HEK293 (cell line): ENCODE data around the gene RHBDD1.

ENCODE experiments used
- BCL11A ChIP-seq: fragments of 450-650 bp; formaldehyde crosslinking; IDR thresholded peaks from 2 replicates; pipeline ENCODE4 v1.5.1; 2016; ENCODE audit warnings: low read depth, missing biosample characterization, missing genetic modification characterization
- GLIS2 ChIP-seq: fragments of 450-650 bp; formaldehyde crosslinking; IDR thresholded peaks from 2 replicates; pipeline ENCODE4 v1.5.1; 2016; ENCODE audit warnings: missing biosample characterization, missing genetic modification characterization
- KLF16 ChIP-seq: fragments of 450-650 bp; formaldehyde crosslinking; IDR thresholded peaks from 2 replicates; pipeline ENCODE4 v1.5.1; 2017; ENCODE audit warnings: missing biosample characterization, missing genetic modification characterization
- ZNF133 ChIP-seq: fragments of 450-650 bp; formaldehyde crosslinking; IDR thresholded peaks from 2 replicates; pipeline ENCODE4 v1.5.1; 2016; ENCODE audit warnings: missing biosample characterization, missing genetic modification characterization
- ZNF292 ChIP-seq: fragments of 450-650 bp; formaldehyde crosslinking; IDR thresholded peaks from 2 replicates; pipeline ENCODE4 v1.5.1; 2016; ENCODE audit warnings: low read depth, missing biosample characterization, missing genetic modification characterization, borderline replicate concordance
- ZNF529 ChIP-seq: fragments of 450-650 bp; formaldehyde crosslinking; IDR thresholded peaks from 2 replicates; pipeline ENCODE4 v1.5.1; 2017; ENCODE audit warnings: missing genetic modification characterization, missing biosample characterization; ENCODE audit not compliant: insufficient replicate concordance
- ZNF549 ChIP-seq: fragments of 450-650 bp; IDR thresholded peaks from 2 replicates; pipeline ENCODE4 v1.5.1; 2018; ENCODE audit warnings: missing biosample characterization, missing genetic modification characterization, mild to moderate bottlenecking, inconsistent platforms, moderate library complexity
- ZNF600 ChIP-seq: fragments of 450-650 bp; formaldehyde crosslinking; IDR thresholded peaks from 2 replicates; pipeline ENCODE4 v1.5.1; 2016; ENCODE audit warnings: missing biosample characterization, missing genetic modification characterization
- ZNF747 ChIP-seq: fragments of 450-650 bp; formaldehyde crosslinking; IDR thresholded peaks from 2 replicates; pipeline ENCODE4 v1.5.1; 2016; ENCODE audit warnings: missing biosample characterization, missing genetic modification characterization
- ZNF785 ChIP-seq: fragments of 450-650 bp; formaldehyde crosslinking; IDR thresholded peaks from 2 replicates; pipeline ENCODE4 v1.5.1; 2016; ENCODE audit warnings: missing biosample characterization, missing genetic modification characterization
- TF ChIP-seq, protein P1 (sequence below): fragments of 450-650 bp; formaldehyde crosslinking; IDR thresholded peaks from 2 replicates; pipeline ENCODE4 v1.5.1; 2016; ENCODE audit warnings: missing biosample characterization, missing genetic modification characterization
- TF ChIP-seq, protein P2 (sequence below): fragments of 450-650 bp; formaldehyde crosslinking; optimal IDR thresholded peaks from 2 replicates; pipeline ENCODE3; 2016; ENCODE audit warnings: missing biosample characterization, mild to moderate bottlenecking, missing genetic modification characterization
- TF ChIP-seq, protein P3 (sequence below): fragments of 450-650 bp; formaldehyde crosslinking; IDR thresholded peaks from 2 replicates; pipeline ENCODE4 v1.5.1; 2016; ENCODE audit warnings: missing biosample characterization, missing genetic modification characterization

DNA sequence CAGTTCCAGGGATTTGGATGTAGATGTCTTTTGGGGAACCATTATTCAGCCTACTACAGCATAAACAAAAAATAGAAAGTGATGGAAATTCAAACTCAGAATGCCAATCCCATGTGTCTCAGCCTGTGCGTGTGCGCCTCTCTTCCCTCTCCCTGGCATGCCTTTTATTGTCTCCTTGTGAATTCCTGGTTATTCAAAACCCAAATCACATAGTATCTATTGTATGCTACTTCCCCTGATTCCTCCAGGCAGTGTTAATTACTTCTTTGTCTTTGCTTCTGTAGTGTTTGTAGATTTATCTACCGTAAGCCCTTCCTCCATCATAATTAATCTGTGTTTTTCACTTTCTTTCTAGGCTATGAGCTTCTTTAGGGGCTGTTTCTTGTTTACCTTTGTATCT, 38.9 kb downstream of the RHBDD1 start:
- TF ChIP-seq, protein P1, sequence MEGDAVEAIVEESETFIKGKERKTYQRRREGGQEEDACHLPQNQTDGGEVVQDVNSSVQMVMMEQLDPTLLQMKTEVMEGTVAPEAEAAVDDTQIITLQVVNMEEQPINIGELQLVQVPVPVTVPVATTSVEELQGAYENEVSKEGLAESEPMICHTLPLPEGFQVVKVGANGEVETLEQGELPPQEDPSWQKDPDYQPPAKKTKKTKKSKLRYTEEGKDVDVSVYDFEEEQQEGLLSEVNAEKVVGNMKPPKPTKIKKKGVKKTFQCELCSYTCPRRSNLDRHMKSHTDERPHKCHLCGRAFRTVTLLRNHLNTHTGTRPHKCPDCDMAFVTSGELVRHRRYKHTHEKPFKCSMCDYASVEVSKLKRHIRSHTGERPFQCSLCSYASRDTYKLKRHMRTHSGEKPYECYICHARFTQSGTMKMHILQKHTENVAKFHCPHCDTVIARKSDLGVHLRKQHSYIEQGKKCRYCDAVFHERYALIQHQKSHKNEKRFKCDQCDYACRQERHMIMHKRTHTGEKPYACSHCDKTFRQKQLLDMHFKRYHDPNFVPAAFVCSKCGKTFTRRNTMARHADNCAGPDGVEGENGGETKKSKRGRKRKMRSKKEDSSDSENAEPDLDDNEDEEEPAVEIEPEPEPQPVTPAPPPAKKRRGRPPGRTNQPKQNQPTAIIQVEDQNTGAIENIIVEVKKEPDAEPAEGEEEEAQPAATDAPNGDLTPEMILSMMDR = no peak
- TF ChIP-seq, protein P2, sequence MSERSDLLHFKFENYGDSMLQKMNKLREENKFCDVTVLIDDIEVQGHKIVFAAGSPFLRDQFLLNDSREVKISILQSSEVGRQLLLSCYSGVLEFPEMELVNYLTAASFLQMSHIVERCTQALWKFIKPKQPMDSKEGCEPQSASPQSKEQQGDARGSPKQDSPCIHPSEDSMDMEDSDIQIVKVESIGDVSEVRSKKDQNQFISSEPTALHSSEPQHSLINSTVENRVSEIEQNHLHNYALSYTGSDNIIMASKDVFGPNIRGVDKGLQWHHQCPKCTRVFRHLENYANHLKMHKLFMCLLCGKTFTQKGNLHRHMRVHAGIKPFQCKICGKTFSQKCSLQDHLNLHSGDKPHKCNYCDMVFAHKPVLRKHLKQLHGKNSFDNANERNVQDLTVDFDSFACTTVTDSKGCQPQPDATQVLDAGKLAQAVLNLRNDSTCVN = no peak
- TF ChIP-seq ZNF292 (tag by site-specific recombination) (no peak), KLF16 (tag by site-specific recombination) (no peak), ZNF600 (tag by site-specific recombination) (no peak), ZNF785 (no peak), ZNF549 (tag by site-specific recombination) (no peak), ZNF133 (tag by site-specific recombination) (no peak), ZNF529 (tag by site-specific recombination) (no peak), BCL11A (no peak), ZNF747 (tag by site-specific recombination) (no peak), GLIS2 (tag by site-specific recombination) (no peak)
- TF ChIP-seq, protein P3, sequence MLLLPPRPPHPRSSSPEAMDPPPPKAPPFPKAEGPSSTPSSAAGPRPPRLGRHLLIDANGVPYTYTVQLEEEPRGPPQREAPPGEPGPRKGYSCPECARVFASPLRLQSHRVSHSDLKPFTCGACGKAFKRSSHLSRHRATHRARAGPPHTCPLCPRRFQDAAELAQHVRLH = no peak
